Liver (tissue), 9 donors: Measurements from ENCODE around the gene NAA38. TPM values are rescaled to one million over a fixed set of nuclear protein-coding genes. Genes with fewer than 3 reads are reported as not detected.

ENCODE experiments used
- DNase-seq: peaks from one replicate; pipeline ENCODE4 v3.0.0-alpha.2; 2017; ENCODE audit warnings: low spot score
- H3K27ac ChIP-seq, 2 donors: one replicate each; pipeline ENCODE4 v1.7.0; 2013; ENCODE audit warnings: inconsistent platforms in 2 of 2, low read length in 2 of 2, control low read depth in 1 of 2, low read depth in 1 of 2, mild to moderate bottlenecking in 1 of 2
- H3K27me3 ChIP-seq, 4 donors: one replicate each; pipeline versions ENCODE4 v1.6.1 to v1.7.0; 2013; ENCODE audit warnings: low read length in 3 of 4, inconsistent platforms in 1 of 4, mild to moderate bottlenecking in 1 of 4, moderate library complexity in 1 of 4; ENCODE audit not compliant: control insufficient read depth in 4 of 4, insufficient read depth in 4 of 4
- H3K36me3 ChIP-seq, 4 donors: one replicate each; pipeline versions ENCODE4 v1.6.1 to v1.7.0; 2013; ENCODE audit warnings: low read length in 3 of 4, mild to moderate bottlenecking in 3 of 4, low read depth in 1 of 4, moderate library complexity in 1 of 4; ENCODE audit not compliant: control insufficient read depth in 4 of 4, insufficient read depth in 3 of 4
- H3K4me1 ChIP-seq, 4 donors: one replicate each; pipeline versions ENCODE4 v1.6.1 to v1.7.0; 2013; ENCODE audit warnings: low read length in 3 of 4, mild to moderate bottlenecking in 3 of 4, moderate library complexity in 1 of 4; ENCODE audit not compliant: control insufficient read depth in 4 of 4, insufficient read depth in 4 of 4
- H3K4me3 ChIP-seq, 3 donors: one replicate each; pipeline versions ENCODE4 v1.6.1 to v1.7.0; 2013; ENCODE audit warnings: low read length in 3 of 3, control low read depth in 1 of 3, low read depth in 1 of 3, mild to moderate bottlenecking in 1 of 3
- H3K9ac ChIP-seq, 2 donors: one replicate each; pipeline ENCODE4 v1.7.0; 2013; ENCODE audit warnings: low read length in 2 of 2, mild to moderate bottlenecking in 2 of 2, moderate library complexity in 2 of 2, control low read depth in 1 of 2, low read depth in 1 of 2
- H3K9me3 ChIP-seq, 4 donors: one replicate each; pipeline versions ENCODE4 v1.6.1 to v1.7.0; 2013; ENCODE audit warnings: low read length in 3 of 4; ENCODE audit not compliant: control insufficient read depth in 4 of 4
- CTCF ChIP-seq: fragments of 150-350 bp; IDR thresholded peaks from 2 replicates; pipeline ENCODE4 v1.5.1; 2017; ENCODE audit warnings: improper control_type of control experiment, low read depth, low read length; ENCODE audit not compliant: missing input control
- EGR1 ChIP-seq, 2 donors: IDR thresholded peaks; 2 replicates each; pipeline ENCODE4 v1.6.1; 2016 to 2018; ENCODE audit warnings: antibody characterized with exemption in 2 of 2, low read depth in 2 of 2
- HNF4A ChIP-seq, 2 donors: conservative IDR thresholded peaks; 2 replicates each; pipeline ENCODE4 v1.6.1; 2016; ENCODE audit warnings: antibody characterized with exemption in 2 of 2, mild to moderate bottlenecking in 2 of 2
- HNF4G ChIP-seq: IDR thresholded peaks from 2 replicates; pipeline ENCODE4 v1.6.1; 2016; ENCODE audit warnings: antibody characterized with exemption
- MAX ChIP-seq: IDR thresholded peaks from 2 replicates; pipeline ENCODE4 v1.6.1; 2016; ENCODE audit warnings: antibody characterized with exemption
- RAD21 ChIP-seq, 2 donors: IDR thresholded peaks; 2 replicates each; pipeline ENCODE4 v1.6.1; 2016; ENCODE audit warnings: antibody characterized with exemption in 2 of 2, mild to moderate bottlenecking in 2 of 2
- SP1 ChIP-seq: IDR thresholded peaks from 2 replicates; pipeline ENCODE4 v1.6.1; 2018; ENCODE audit warnings: antibody characterized with exemption, mild to moderate bottlenecking
- YY1 ChIP-seq: IDR thresholded peaks from 2 replicates; pipeline ENCODE4 v1.6.1; 2016; ENCODE audit warnings: antibody characterized with exemption, mild to moderate bottlenecking
- ZBTB33 ChIP-seq: IDR thresholded peaks from 2 replicates; pipeline ENCODE4 v1.6.1; 2016; ENCODE audit warnings: antibody characterized with exemption
- WGBS: extraction: QIAGEN DNeasy Blood & Tissue Kit; methylation state at CpG from one replicate; pipeline ENCODE4 v1.1.7; 2013; 5-methylcytosine and 5-hydroxymethylcytosine counted together
- polyA plus RNA-seq, 2 donors: library from polyadenylated mRNA; stranded (reverse) in 1 of 2; unstranded in 1 of 2; fragments of 200-250 nt in 1 of 2; fragments of >200 nt in 1 of 2; fragmentation: Nextera tagmentation in 1 of 2; extraction: Ambion mirVana in 1 of 2; gene quantifications; one replicate each; pipeline versions ENCODE4 v1.2.1 to v1.2.3, GENCODE V29; 2013 to 2015
- total RNA-seq, 2 donors: library from RNA; depleted of rRNA; stranded (reverse); fragments of >200 nt; gene quantifications; one replicate each; pipeline ENCODE4 v1.2.3, GENCODE V29; 2014
- donor health status: healthy.
- donor health status: healthy.
- donor health status: healthy.
- donor health status: healthy.
- donor health status: healthy.

NAA38 gene
- total and polyA plus RNA-seq, 4 donors = 24.3 to 118 (median 56.8) TPM

GRCh38 chr17:7903154-7904103 is 46.1 kb upstream of the NAA38 start:
- no peak overlapping the region for H3K27ac ChIP-seq
- H3K4me3 ChIP-seq = no peak overlapping the region
- H3K36me3 ChIP-seq = peaks cover 0 to 41% (median 9%) of the 10 kb centered on the region in 4 donors
- no peaks in the 10 kb centered on the region for H3K9me3 ChIP-seq
- no peaks in the 10 kb centered on the region for H3K4me1 ChIP-seq
- TF ChIP-seq HNF4A (conservative IDR thresholded peaks at IDR 0.05) = no peak
- no peak for TF ChIP-seq YY1
- H3K27me3 ChIP-seq = no peaks in the 10 kb centered on the region
- WGBS = 89% methylated on average over 22 of the region's 22 CpGs
- DNase-seq = no peak
- H3K9ac ChIP-seq = no peak overlapping the region

GRCh38 chr17:7897773-7898172 is 40.4 kb upstream of the NAA38 start:
- no peak overlapping the region for H3K27ac ChIP-seq
- H3K4me3 ChIP-seq = no peak overlapping the region
- H3K36me3 ChIP-seq = peaks cover 0 to 21% (median 1%) of the 10 kb centered on the region in 4 donors
- DNase-seq = no peak
- no peaks in the 10 kb centered on the region for H3K9me3 ChIP-seq
- no peaks in the 10 kb centered on the region for H3K27me3 ChIP-seq
- H3K4me1 ChIP-seq = peaks cover 0 to 5% (median 2%) of the 10 kb centered on the region in 4 donors
- H3K9ac ChIP-seq = no peak overlapping the region
- WGBS = 26% methylated on average over 6 of the region's 6 CpGs
- TF ChIP-seq HNF4G = no peak
- peak; percentile 79 for TF ChIP-seq YY1
- TF ChIP-seq EGR1 (IDR thresholded peaks at IDR 0.05; ENCODE audit: low read depth in 2 of 2) = no peak
- TF ChIP-seq RAD21 (IDR thresholded peaks at IDR 0.05) = peak; percentile 100
- TF ChIP-seq SP1 = no peak
- peak; percentile 94 for TF ChIP-seq CTCF
- peak; percentile 16 for TF ChIP-seq MAX

- Histone ChIP-seq H3K4me1 (peaks cover 0 to 5% (median 2%) of the 10 kb centered on the region in 4 donors), H3K4me3 (no peak overlapping the region), H3K27me3 (no peaks in the 10 kb centered on the region), H3K27ac (no peak overlapping the region), H3K9ac (no peak overlapping the region), H3K36me3 (peaks cover 0 to 21% (median 1%) of the 10 kb centered on the region in 4 donors), H3K9me3 (no peaks in the 10 kb centered on the region)
- no peak for TF ChIP-seq ZBTB33
- TF ChIP-seq MAX = no peak
- TF ChIP-seq HNF4G = no peak
- no peak for TF ChIP-seq SP1
- DNase-seq = no peak
- WGBS = 77% methylated on average over 13 of the region's 13 CpGs
These were observed 39.7 kb upstream of the NAA38 start for GRCh38 chr17:7897090-7897489.
